H9 (cell line): ENCODE results near the gene BPIFA3. TPM values are rescaled to one million over a fixed set of nuclear protein-coding genes. Genes with fewer than 3 reads are reported as not detected.

ENCODE experiments used
- DNase-seq: peaks from one replicate; pipeline ENCODE4 v3.0.0-alpha.2; 2017
- H2AFZ ChIP-seq: one replicate; pipeline ENCODE4 v1.6.1; 2013; ENCODE audit warnings: mild to moderate bottlenecking, low read length, control low read depth, moderate library complexity
- H2AK5ac ChIP-seq: 2 replicates; pipeline ENCODE4 v1.6.1; 2013; ENCODE audit warnings: low read length, control low read depth, mixed read lengths; ENCODE audit not compliant: insufficient read length
- H2BK120ac ChIP-seq: one replicate; pipeline ENCODE4 v1.6.1; 2013; ENCODE audit warnings: low read depth, mild to moderate bottlenecking, low read length, control low read depth, inconsistent platforms; ENCODE audit not compliant: poor library complexity, severe bottlenecking
- H2BK12ac ChIP-seq: 2 replicates; pipeline ENCODE4 v1.6.1; 2013; ENCODE audit warnings: low read length, control low read depth, mixed read lengths, low read depth; ENCODE audit not compliant: insufficient read length
- H2BK15ac ChIP-seq: 2 replicates; pipeline ENCODE4 v1.6.1; 2013; ENCODE audit warnings: low read depth, low read length, control low read depth
- H2BK20ac ChIP-seq: one replicate; pipeline ENCODE4 v1.6.1; 2013; ENCODE audit warnings: low read depth, mild to moderate bottlenecking, low read length, control low read depth, inconsistent platforms; ENCODE audit not compliant: poor library complexity, severe bottlenecking
- H2BK5ac ChIP-seq: 2 replicates; pipeline ENCODE4 v1.6.1; 2013; ENCODE audit warnings: low read length, control low read depth, mixed read lengths; ENCODE audit not compliant: insufficient read length
- H3K14ac ChIP-seq: 2 replicates; pipeline ENCODE4 v1.6.1; 2013; ENCODE audit warnings: low read length, control low read depth; ENCODE audit not compliant: insufficient read depth
- H3K18ac ChIP-seq: 2 replicates; pipeline ENCODE4 v1.6.1; 2013; ENCODE audit warnings: low read depth, mild to moderate bottlenecking, mixed read lengths, low read length, control low read depth; ENCODE audit not compliant: insufficient read length
- H3K23ac ChIP-seq: 2 replicates; pipeline ENCODE4 v1.6.1; 2013; ENCODE audit warnings: low read length, control low read depth, mixed read lengths, low read depth; ENCODE audit not compliant: insufficient read length
- H3K23me2 ChIP-seq: 2 replicates; pipeline ENCODE4 v1.6.1; 2013; ENCODE audit warnings: low read depth, mild to moderate bottlenecking, mixed read lengths, low read length, control low read depth; ENCODE audit not compliant: insufficient read length, poor library complexity, severe bottlenecking
- H3K27ac ChIP-seq: 2 replicates; pipeline ENCODE4 v1.5.1; 2013; ENCODE audit warnings: low read length, control low read depth, mixed read lengths, low read depth; ENCODE audit not compliant: insufficient read length
- H3K27me3 ChIP-seq: 2 replicates; pipeline ENCODE4 v1.6.1; 2013; ENCODE audit warnings: low read length, control low read depth, inconsistent platforms; ENCODE audit not compliant: insufficient read depth
- H3K4ac ChIP-seq: 2 replicates; pipeline ENCODE4 v1.6.1; 2013; ENCODE audit warnings: low read depth, mild to moderate bottlenecking, control low read depth, inconsistent platforms, low read length, moderate library complexity
- H3K4me1 ChIP-seq: 2 replicates; pipeline ENCODE4 v1.6.1; 2013; ENCODE audit warnings: low read length, control low read depth, inconsistent platforms; ENCODE audit not compliant: insufficient read depth
- H3K4me2 ChIP-seq: 2 replicates; pipeline ENCODE4 v1.6.1; 2013; ENCODE audit warnings: low read length, control low read depth, mixed read lengths; ENCODE audit not compliant: insufficient read length, insufficient read depth
- H3K56ac ChIP-seq: 2 replicates; pipeline ENCODE4 v1.6.1; 2013; ENCODE audit warnings: low read depth, mild to moderate bottlenecking, mixed read lengths, low read length, control low read depth; ENCODE audit not compliant: insufficient read length
- H3K79me1 ChIP-seq: 2 replicates; pipeline ENCODE4 v1.6.1; 2013; ENCODE audit warnings: low read depth, mild to moderate bottlenecking, moderate library complexity, low read length, control low read depth, inconsistent platforms; ENCODE audit not compliant: insufficient read depth, poor library complexity, severe bottlenecking
- H3K79me2 ChIP-seq: 2 replicates; pipeline ENCODE4 v1.6.1; 2013; ENCODE audit warnings: low read length, control low read depth, inconsistent platforms; ENCODE audit not compliant: insufficient read depth
- H3K9ac ChIP-seq: 2 replicates; pipeline ENCODE4 v1.6.1; 2013; ENCODE audit warnings: low read length, control low read depth, mixed read lengths; ENCODE audit not compliant: insufficient read length; ENCODE audit errors: extremely low read depth
- H3K9me3 ChIP-seq: one replicate; pipeline ENCODE4 v1.6.1; 2013; ENCODE audit warnings: low read depth, low read length, inconsistent platforms; ENCODE audit not compliant: control insufficient read depth
- H3T11ph ChIP-seq: one replicate; pipeline ENCODE4 v1.6.1; 2013; ENCODE audit warnings: mild to moderate bottlenecking, low read length, control low read depth, inconsistent platforms
- H4K20me1 ChIP-seq: one replicate; pipeline ENCODE4 v1.6.1; 2013; ENCODE audit not compliant: control insufficient read depth, insufficient read length, insufficient read depth
- H4K5ac ChIP-seq: 2 replicates; pipeline ENCODE4 v1.6.1; 2013; ENCODE audit warnings: low read depth, mild to moderate bottlenecking, mixed read lengths, low read length, control low read depth; ENCODE audit not compliant: insufficient read length
- H4K8ac ChIP-seq: replicated peaks from 2 replicates; pipeline ENCODE4 v1.6.1; 2013; ENCODE audit warnings: low read length, control low read depth, mixed read lengths, low read depth; ENCODE audit not compliant: insufficient read length
- H4K91ac ChIP-seq: 2 replicates; pipeline ENCODE4 v1.6.1; 2013; ENCODE audit warnings: low read depth, mild to moderate bottlenecking, moderate library complexity, mixed read lengths, low read length, control low read depth; ENCODE audit not compliant: insufficient read length
- H3K27ac Mint-ChIP-seq, 3 experiments: 2 replicates in 2 of 3; 3 replicates in 1 of 3; pipeline ENCODE4 v1.8.0; 2020 to 2021; ENCODE audit warnings: mixed read lengths in 3 of 3, mild to moderate bottlenecking in 1 of 3, moderate library complexity in 1 of 3
- H3K27me3 Mint-ChIP-seq: 2 replicates; pipeline ENCODE4 v1.8.0; 2021; ENCODE audit warnings: low read depth, mild to moderate bottlenecking, moderate library complexity, mixed read lengths
- H3K36me3 Mint-ChIP-seq, 3 experiments: 2 replicates in 2 of 3; 3 replicates in 1 of 3; pipeline ENCODE4 v1.8.0; 2020 to 2021; ENCODE audit warnings: low read depth in 3 of 3, mixed read lengths in 3 of 3; ENCODE audit not compliant: insufficient read depth in 1 of 3
- H3K4me1 Mint-ChIP-seq, 2 experiments: 2 replicates each; pipeline ENCODE4 v1.8.0; 2020; ENCODE audit warnings: mixed read lengths in 2 of 2
- H3K4me3 Mint-ChIP-seq, 2 experiments: 2 replicates in 1 of 2; 3 replicates in 1 of 2; pipeline ENCODE4 v1.8.0; 2020 to 2021; ENCODE audit warnings: mild to moderate bottlenecking in 2 of 2, mixed read lengths in 2 of 2, moderate library complexity in 1 of 2
- H3K9me3 Mint-ChIP-seq, 2 experiments: 2 replicates in 1 of 2; 3 replicates in 1 of 2; pipeline ENCODE4 v1.8.0; 2020; ENCODE audit warnings: mild to moderate bottlenecking in 2 of 2, mixed read lengths in 2 of 2, moderate library complexity in 1 of 2
- CTCF ChIP-seq: fragments of 200-600 bp; sonication (generic); conservative IDR thresholded peaks from 3 replicates; pipeline ENCODE4 v1.8.0; 2021; ENCODE audit warnings: antibody characterized with exemption, mild to moderate bottlenecking
- WGBS: extraction: QIAGEN DNeasy Blood & Tissue Kit; methylation state at CpG from one replicate; pipeline ENCODE4 v1.1.7; 2013; ENCODE audit warnings: missing lambda C conversion rate, low lambda C conversion rate, mixed read lengths; ENCODE audit not compliant: insufficient read length; ENCODE audit errors: extremely low coverage; 5-methylcytosine and 5-hydroxymethylcytosine counted together
- total RNA-seq: library from RNA; stranded (reverse); gene quantifications from 2 replicates; pipeline ENCODE4 v1.2.1, GENCODE V29; 2021

The BPIFA3 gene
- total RNA-seq, 1 experiment from 2014 or later: not detected

- Histone ChIP-seq H4K5ac (no peak overlapping the region), H3K23me2 (no peaks in the 10 kb centered on the region), H3K4me1 (no peaks in the 10 kb centered on the region), H4K91ac (no peak overlapping the region), H3K27ac (no peak overlapping the region), H3K4me2 (no peak overlapping the region), H2BK120ac (no peak overlapping the region), H3K9ac (no peak overlapping the region), H3K14ac (no peak overlapping the region), H3K56ac (no peak overlapping the region), H2AFZ (no peak overlapping the region), H4K20me1 (no peaks in the 10 kb centered on the region), H3K79me1 (no peaks in the 10 kb centered on the region), H3K23ac (no peak overlapping the region), H3T11ph (no peak overlapping the region), H3K79me2 (no peaks in the 10 kb centered on the region), H4K8ac (no peak overlapping the region), H2BK20ac (no peak overlapping the region), H2BK5ac (no peak overlapping the region), H2BK15ac (no peak overlapping the region), H3K18ac (no peak overlapping the region), H3K27me3 (no peaks in the 10 kb centered on the region), H2BK12ac (no peak overlapping the region), H2AK5ac (no peak overlapping the region), H3K4ac (no peak overlapping the region), H3K9me3 (no peaks in the 10 kb centered on the region)
- Mint-ChIP-seq H3K4me3 (no peak overlapping the region), H3K27ac (no peak overlapping the region), H3K36me3 (no peaks in the 10 kb centered on the region), H3K9me3 (no peaks in the 10 kb centered on the region; a peak in 1 of 5 replicates), H3K27me3 (peaks cover 22% of the 10 kb centered on the region), H3K4me1 (no peaks in the 10 kb centered on the region)
- WGBS: no CpG with 5 or more reads among the region's 7 CpGs
- no peak for DNase-seq
- no peak for TF ChIP-seq CTCF
Measured at GRCh38 chr20:33242319-33243100, 25.4 kb downstream of the BPIFA3 start.
